B cell (primary cell): ENCODE results near the gene CTXND1.

Source experiments
- CTCF ChIP-seq: fragments of 200-600 bp; IDR thresholded peaks from one replicate; pipeline ENCODE4 v1.8.0; 2022; ENCODE audit warnings: antibody characterized with exemption, mild to moderate bottlenecking
- EZH2 ChIP-seq: IDR thresholded peaks from 2 replicates; pipeline ENCODE4 v1.6.1; 2012; ENCODE audit warnings: borderline replicate concordance, low read depth, mild to moderate bottlenecking, moderate library complexity, low read length; ENCODE audit not compliant: insufficient read depth, poor library complexity, severe bottlenecking

- TF ChIP-seq EZH2 (no peak), CTCF (peak; percentile 29)
These were observed 9.8 kb downstream of the CTXND1 start for GRCh38 chr15:80242132-80242769.
